GM19463 (cell line): Measurements from ENCODE around the gene NFATC1.

Experiments
- ATAC-seq: cut with Tn5 transposase; IDR thresholded peaks from one replicate; pipeline ENCODE4 v1.9.1; 2021; ENCODE audit warnings: mild to moderate bottlenecking, moderate library complexity; ENCODE audit not compliant: unreplicated experiment

NFATC1 gene

GRCh38 chr18:79402977-79403722 is 7.4 kb downstream of the NFATC1 start:
- ATAC-seq, result no peak

GRCh38 chr18:79403723-79404566 is 8.2 kb downstream of the NFATC1 start:
- ATAC-seq, result no peak

- no peak for ATAC-seq
These were observed 8.8 kb downstream of the NFATC1 start for GRCh38 chr18:79404567-79404910.

GRCh38 chr18:79405019-79405780 is 9.5 kb downstream of the NFATC1 start:
- ATAC-seq, result peak; percentile 30

- ATAC-seq, result peak; percentile 71
These were observed 10.2 kb downstream of the NFATC1 start for GRCh38 chr18:79405781-79406575.

GRCh38 chr18:79406708-79407107 is 11.0 kb downstream of the NFATC1 start:
- ATAC-seq, result no peak

- ATAC-seq, result no peak
These were observed 13.6 kb downstream of the NFATC1 start for GRCh38 chr18:79409313-79409712.

GRCh38 chr18:79410171-79410641 is 14.5 kb downstream of the NFATC1 start:
- ATAC-seq, result no peak

GRCh38 chr18:79410731-79411613 is 15.2 kb downstream of the NFATC1 start:
- no peak for ATAC-seq

GRCh38 chr18:79411614-79412526 is 16.1 kb downstream of the NFATC1 start:
- ATAC-seq, result no peak

GRCh38 chr18:79413025-79413424 is 17.3 kb downstream of the NFATC1 start:
- ATAC-seq, result no peak

GRCh38 chr18:79413426-79413825 is 17.7 kb downstream of the NFATC1 start:
- no peak for ATAC-seq

GRCh38 chr18:79413901-79414300 is 18.2 kb downstream of the NFATC1 start:
- no peak for ATAC-seq

GRCh38 chr18:79416022-79416676 is 20.4 kb downstream of the NFATC1 start:
- no peak for ATAC-seq

- no peak for ATAC-seq
These were observed 20.9 kb downstream of the NFATC1 start for GRCh38 chr18:79416677-79417052.

- no peak for ATAC-seq
These were observed 22.5 kb downstream of the NFATC1 start for GRCh38 chr18:79418236-79418635.

GRCh38 chr18:79418642-79419041 is 22.9 kb downstream of the NFATC1 start:
- ATAC-seq, result no peak
